MM.1S (cell line): ENCODE data around the gene DISP2.

Source experiments
- DNase-seq: peaks from one replicate; pipeline ENCODE4 v3.0.0-alpha.2; 2015
- H2AFZ ChIP-seq: fragments of 300-600 bp; sonication (generic); 2 replicates; pipeline ENCODE4 v1.6.0; 2016; ENCODE audit warnings: antibody characterized with exemption, low read length
- H3F3A ChIP-seq: fragments of 300-600 bp; sonication (generic); 2 replicates; pipeline ENCODE4 v1.6.1; 2016; ENCODE audit warnings: mild to moderate bottlenecking, antibody characterized with exemption, low read length, moderate library complexity, mixed read lengths; ENCODE audit not compliant: insufficient read depth
- H3K27ac ChIP-seq: fragments of 300-600 bp; sonication (generic); 2 replicates; pipeline ENCODE4 v1.5.1; 2016; ENCODE audit warnings: mild to moderate bottlenecking, low read length
- H3K27me3 ChIP-seq: fragments of 300-600 bp; sonication (generic); replicated peaks from 2 replicates; pipeline ENCODE4 v1.6.0; 2016; ENCODE audit warnings: low read length; ENCODE audit not compliant: insufficient read depth
- H3K36me3 ChIP-seq: fragments of 300-600 bp; sonication (generic); replicated peaks from 2 replicates; pipeline ENCODE4 v1.6.1; 2016; ENCODE audit warnings: mild to moderate bottlenecking, low read length, mixed read lengths; ENCODE audit not compliant: insufficient read depth
- H3K4me1 ChIP-seq: fragments of 300-600 bp; sonication (generic); 2 replicates; pipeline ENCODE4 v1.6.1; 2016; ENCODE audit warnings: low read length, mixed read lengths
- H3K4me2 ChIP-seq: fragments of 300-600 bp; sonication (generic); 2 replicates; pipeline ENCODE4 v1.6.0; 2016; ENCODE audit warnings: low read depth, low read length
- H3K4me3 ChIP-seq: fragments of 300-600 bp; sonication (generic); 2 replicates; pipeline ENCODE4 v1.5.1; 2016; ENCODE audit warnings: low read length, mixed read lengths
- H3K79me2 ChIP-seq: fragments of 300-600 bp; sonication (generic); 2 replicates; pipeline ENCODE4 v1.6.1; 2016; ENCODE audit warnings: mixed run types, low read length, mixed read lengths
- H3K9ac ChIP-seq: fragments of 300-600 bp; sonication (generic); 2 replicates; pipeline ENCODE4 v1.6.1; 2016; ENCODE audit warnings: low read length, mixed read lengths
- H3K9me2 ChIP-seq: fragments of 300-600 bp; sonication (generic); replicated peaks from 2 replicates; pipeline ENCODE4 v1.6.1; 2016; ENCODE audit warnings: mild to moderate bottlenecking, low read length, mixed read lengths; ENCODE audit not compliant: insufficient read depth
- H3K9me3 ChIP-seq: fragments of 300-600 bp; sonication (generic); replicated peaks from 2 replicates; pipeline ENCODE4 v1.6.1; 2016; ENCODE audit warnings: mild to moderate bottlenecking, low read length, mixed read lengths; ENCODE audit not compliant: insufficient read depth
- H4K20me1 ChIP-seq: fragments of 300-600 bp; sonication (generic); 2 replicates; pipeline ENCODE4 v1.6.1; 2016; ENCODE audit warnings: mild to moderate bottlenecking, low read length, moderate library complexity, mixed read lengths; ENCODE audit not compliant: insufficient read depth
- EZH2 ChIP-seq: fragments of 300-600 bp; sonication (generic); optimal IDR thresholded peaks from 2 replicates; pipeline ENCODE3; 2017; ENCODE audit warnings: low read depth, mild to moderate bottlenecking, antibody characterized with exemption, low read length, mixed read lengths
- EZH2phosphoT487 ChIP-seq: fragments of 300-600 bp; sonication (generic); IDR thresholded peaks from 2 replicates; pipeline ENCODE4 v1.6.1; 2018; ENCODE audit warnings: antibody characterized with exemption, low read length
- TF ChIP-seq, protein P1 (sequence below): fragments of 300-600 bp; sonication (generic); IDR thresholded peaks from 2 replicates; pipeline ENCODE4 v1.5.1; 2016; ENCODE audit warnings: antibody characterized with exemption, low read length, mixed read lengths

Gene DISP2

DNA sequence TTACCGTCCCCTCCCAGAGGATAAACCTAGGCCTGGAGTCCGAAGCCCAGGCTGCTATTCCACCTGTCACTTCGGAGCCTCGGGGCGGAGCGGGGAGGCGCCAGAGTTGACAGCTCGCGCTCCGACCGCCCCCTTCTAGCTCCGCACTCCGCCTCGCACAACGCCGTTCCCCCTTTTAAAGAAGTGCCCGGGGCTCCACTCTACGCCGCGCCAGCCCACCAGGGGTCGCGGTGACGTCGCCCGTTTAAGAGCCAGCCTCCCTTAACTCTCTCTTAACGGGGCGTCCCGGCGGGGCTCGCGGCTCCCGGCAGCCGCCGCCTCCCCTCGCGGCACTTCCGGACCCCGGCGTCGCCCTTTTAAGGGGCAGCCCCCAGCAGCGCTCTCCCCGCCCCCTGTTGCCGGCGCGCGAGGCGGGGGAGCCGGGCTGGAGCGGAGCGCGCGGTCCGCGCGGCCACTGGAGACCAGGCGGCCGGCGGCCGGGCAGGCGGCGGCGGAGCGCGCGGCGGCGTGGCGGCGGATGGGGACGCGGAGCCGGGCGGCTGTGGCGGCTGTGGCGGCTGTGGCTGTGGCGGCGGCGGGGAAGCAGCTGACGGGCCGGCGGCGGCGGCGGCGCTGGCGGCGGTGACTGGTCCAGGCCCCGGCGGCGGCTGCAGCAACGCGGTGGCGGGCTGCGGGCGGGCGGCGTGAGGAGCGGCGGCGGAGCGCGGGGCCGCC is 34.6 kb upstream of the DISP2 start, which contains the start of gene INAFM2:
TSS of gene INAFM2 (plus strand) at position 454 of the 714 bp plus-strand sequence. CDS start 364 bp downstream, outside the sequence.
- no peaks in the 10 kb centered on the region for H4K20me1 ChIP-seq
- H3K4me1 ChIP-seq: peaks cover 43% of the 10 kb centered on the region
- H3K79me2 ChIP-seq: peaks cover 29% of the 10 kb centered on the region
- H3K9me2 ChIP-seq: no peaks in the 10 kb centered on the region
- peak within 1 kb of the TSS; percentile 61; the same call in 1 of the 2 replicates for H2AFZ ChIP-seq
- H3K27ac ChIP-seq: no peak within 1 kb of the TSS
- peak within 1 kb of the TSS; percentile 92 for H3K4me2 ChIP-seq
- H3K4me3 ChIP-seq: peak within 1 kb of the TSS; percentile 74
- peaks cover 26% of the 10 kb centered on the region for H3F3A ChIP-seq
- peak within 1 kb of the TSS; percentile 61; the same call in 1 of the 2 replicates for H3K9ac ChIP-seq
- no peaks in the 10 kb centered on the region for H3K36me3 ChIP-seq
- H3K27me3 ChIP-seq: no peaks in the 10 kb centered on the region
- no peaks in the 10 kb centered on the region for H3K9me3 ChIP-seq
- no peak for TF ChIP-seq EZH2phosphoT487
- TF ChIP-seq, protein P1, sequence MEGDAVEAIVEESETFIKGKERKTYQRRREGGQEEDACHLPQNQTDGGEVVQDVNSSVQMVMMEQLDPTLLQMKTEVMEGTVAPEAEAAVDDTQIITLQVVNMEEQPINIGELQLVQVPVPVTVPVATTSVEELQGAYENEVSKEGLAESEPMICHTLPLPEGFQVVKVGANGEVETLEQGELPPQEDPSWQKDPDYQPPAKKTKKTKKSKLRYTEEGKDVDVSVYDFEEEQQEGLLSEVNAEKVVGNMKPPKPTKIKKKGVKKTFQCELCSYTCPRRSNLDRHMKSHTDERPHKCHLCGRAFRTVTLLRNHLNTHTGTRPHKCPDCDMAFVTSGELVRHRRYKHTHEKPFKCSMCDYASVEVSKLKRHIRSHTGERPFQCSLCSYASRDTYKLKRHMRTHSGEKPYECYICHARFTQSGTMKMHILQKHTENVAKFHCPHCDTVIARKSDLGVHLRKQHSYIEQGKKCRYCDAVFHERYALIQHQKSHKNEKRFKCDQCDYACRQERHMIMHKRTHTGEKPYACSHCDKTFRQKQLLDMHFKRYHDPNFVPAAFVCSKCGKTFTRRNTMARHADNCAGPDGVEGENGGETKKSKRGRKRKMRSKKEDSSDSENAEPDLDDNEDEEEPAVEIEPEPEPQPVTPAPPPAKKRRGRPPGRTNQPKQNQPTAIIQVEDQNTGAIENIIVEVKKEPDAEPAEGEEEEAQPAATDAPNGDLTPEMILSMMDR: peak; percentile 37
- DNase-seq: peak; percentile 98

DNA sequence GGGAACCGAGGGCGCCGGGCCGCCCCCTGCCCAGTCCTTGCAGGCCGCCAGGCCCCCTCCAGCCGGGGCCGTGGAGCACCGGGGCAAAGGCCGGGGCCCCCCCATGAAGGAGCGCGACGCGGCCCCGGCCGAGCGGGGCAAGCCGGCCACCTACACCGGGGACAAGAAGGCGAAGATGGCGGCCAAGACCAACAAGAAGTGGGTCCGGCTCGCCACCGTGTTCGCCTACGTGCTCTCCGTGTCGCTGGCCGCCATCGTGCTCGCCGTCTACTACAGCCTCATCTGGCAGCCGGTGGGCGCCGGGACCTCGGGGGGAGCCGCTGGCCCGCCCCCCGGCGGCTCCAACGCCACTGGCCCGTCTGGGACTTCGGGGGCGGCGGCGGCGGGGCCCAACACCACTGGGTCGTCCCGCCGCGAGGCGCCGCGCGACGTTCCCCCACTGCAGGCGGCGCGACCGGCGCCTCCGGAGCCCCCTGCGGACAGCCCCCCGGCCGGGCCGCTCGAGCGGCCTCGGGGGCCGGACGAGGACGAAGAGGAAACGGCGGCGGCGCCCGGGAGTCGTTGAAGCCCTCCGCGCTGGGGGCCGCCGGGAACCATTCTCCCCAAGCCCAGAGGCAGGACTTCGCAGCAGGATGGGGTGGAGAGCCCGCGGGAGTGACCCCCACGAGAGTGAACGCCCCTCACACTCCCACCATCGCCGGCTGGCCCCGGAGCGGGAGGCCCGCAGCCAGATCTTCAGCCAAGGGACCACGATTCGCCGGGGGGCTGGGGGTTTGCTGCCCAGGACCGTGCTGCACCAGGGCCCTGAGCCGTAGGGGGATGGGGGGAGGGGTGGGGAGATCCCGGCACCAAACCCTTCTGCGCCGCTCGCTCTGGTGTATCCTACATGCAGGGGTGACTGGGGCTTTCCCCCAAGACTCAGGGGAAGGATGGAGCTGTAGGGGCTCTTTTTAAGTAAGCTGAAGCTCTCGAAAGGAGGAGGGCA is 33.8 kb upstream of the DISP2 start:
- H3K4me1 ChIP-seq: peaks cover 50% of the 10 kb centered on the region
- no peak overlapping the region for H3K27ac ChIP-seq
- no peaks in the 10 kb centered on the region for H3K36me3 ChIP-seq
- TF ChIP-seq EZH2phosphoT487 (no peak), EZH2 (no peak)
- TF ChIP-seq, protein P1: no peak
- H3K27me3 ChIP-seq: no peaks in the 10 kb centered on the region
- H3K9me2 ChIP-seq: no peaks in the 10 kb centered on the region
- H3K4me3 ChIP-seq: peak overlapping the region; percentile 74
- H3F3A ChIP-seq: peaks cover 34% of the 10 kb centered on the region
- no peak overlapping the region for H2AFZ ChIP-seq
- peaks cover 29% of the 10 kb centered on the region for H3K79me2 ChIP-seq
- H3K9me3 ChIP-seq: no peaks in the 10 kb centered on the region
- H3K4me2 ChIP-seq: peak overlapping the region; percentile 79
- peak overlapping the region; percentile 61; the same call in 1 of the 2 replicates for H3K9ac ChIP-seq
- H4K20me1 ChIP-seq: no peaks in the 10 kb centered on the region
- DNase-seq: peak; percentile 31

- TF ChIP-seq, protein P1: no peak
- TF ChIP-seq EZH2: no peak
- no peak for DNase-seq
- Histone ChIP-seq H3K79me2 (peaks cover 38% of the 10 kb centered on the region), H2AFZ (no peak overlapping the region), H3K36me3 (no peaks in the 10 kb centered on the region), H3K9me2 (no peaks in the 10 kb centered on the region), H3K4me2 (peak overlapping the region; percentile 79), H3K4me3 (peak overlapping the region; percentile 74), H3K27ac (no peak overlapping the region), H3K9ac (peak overlapping the region; percentile 61; the same call in 1 of the 2 replicates), H4K20me1 (no peaks in the 10 kb centered on the region), H3K9me3 (no peaks in the 10 kb centered on the region), H3K27me3 (no peaks in the 10 kb centered on the region), H3K4me1 (peaks cover 59% of the 10 kb centered on the region), H3F3A (peaks cover 36% of the 10 kb centered on the region)
Observed at GRCh38 chr15:40325188-40325587, 32.8 kb upstream of the DISP2 start.
